Activated CD4-positive, alpha-beta T cell treated with anti-CD3 and anti-CD28 coated beads, Interleukin-2, amount 50 U/mL, for 4 hours (primary cell): ENCODE data around the gene CYP4B1.
"Not testable (repeated sequence)": the region's sequence is repeated elsewhere in the genome, so short reads cannot be mapped to it uniquely, and the experiment has no call there.

Source experiments
- DNase-seq, 2 experiments: peaks; one replicate each; pipeline ENCODE4 v3.0.0-alpha.2; 2020

The CYP4B1 gene

DNA sequence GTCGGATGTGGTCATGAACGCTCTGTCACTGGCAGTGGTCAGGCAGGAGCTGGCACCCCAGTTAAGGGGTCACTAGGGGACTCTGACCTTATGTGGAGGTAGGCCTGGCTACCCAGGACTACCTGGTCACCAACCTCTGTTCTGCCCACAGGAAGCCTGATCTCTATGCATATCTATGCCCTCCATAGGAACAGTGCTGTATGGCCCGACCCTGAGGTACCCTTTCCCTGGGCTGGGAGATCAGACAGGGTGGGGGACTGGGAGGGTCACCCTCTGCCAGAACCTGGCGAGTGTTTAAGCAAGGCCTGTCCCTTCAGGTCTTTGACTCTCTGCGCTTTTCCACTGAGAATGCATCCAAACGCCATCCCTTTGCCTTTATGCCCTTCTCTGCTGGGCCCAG is 19.0 kb downstream of the CYP4B1 start:
- no peak for DNase-seq

DNA sequence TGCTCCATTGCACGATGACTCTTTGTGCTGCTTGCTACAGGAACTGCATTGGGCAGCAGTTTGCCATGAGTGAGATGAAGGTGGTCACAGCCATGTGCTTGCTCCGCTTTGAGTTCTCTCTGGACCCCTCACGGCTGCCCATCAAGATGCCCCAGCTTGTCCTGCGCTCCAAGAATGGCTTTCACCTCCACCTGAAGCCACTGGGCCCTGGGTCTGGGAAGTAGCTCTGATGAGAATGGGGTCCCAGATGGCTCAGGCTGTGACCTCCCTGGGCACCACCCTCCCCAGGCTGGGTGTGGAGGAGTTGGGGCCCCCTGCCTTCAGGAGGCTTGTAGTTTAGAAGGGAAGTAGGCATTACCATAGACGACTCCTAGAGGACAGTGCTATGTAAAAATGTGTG is 19.7 kb downstream of the CYP4B1 start:
- DNase-seq, result no peak

DNA sequence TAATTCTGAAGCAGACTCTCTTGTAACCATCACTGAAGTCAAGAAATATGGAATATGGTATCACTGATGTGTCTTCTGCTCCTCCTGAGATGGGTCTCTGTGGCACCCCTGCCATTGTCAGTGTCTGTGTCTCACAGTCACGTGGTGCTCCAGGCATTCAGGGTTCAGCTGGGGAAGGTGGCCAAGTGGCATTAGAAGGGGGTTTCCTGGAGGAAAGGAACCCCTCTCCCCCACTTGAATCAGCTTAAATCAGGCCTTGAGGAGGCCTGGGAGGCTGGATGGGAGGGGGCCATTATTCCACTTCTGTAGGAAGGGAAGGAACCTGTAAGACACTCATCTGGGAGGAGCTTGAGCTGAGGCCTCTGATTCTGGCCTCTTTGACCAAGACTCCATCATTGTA is 20.5 kb downstream of the CYP4B1 start:
- DNase-seq, result no peak

DNA sequence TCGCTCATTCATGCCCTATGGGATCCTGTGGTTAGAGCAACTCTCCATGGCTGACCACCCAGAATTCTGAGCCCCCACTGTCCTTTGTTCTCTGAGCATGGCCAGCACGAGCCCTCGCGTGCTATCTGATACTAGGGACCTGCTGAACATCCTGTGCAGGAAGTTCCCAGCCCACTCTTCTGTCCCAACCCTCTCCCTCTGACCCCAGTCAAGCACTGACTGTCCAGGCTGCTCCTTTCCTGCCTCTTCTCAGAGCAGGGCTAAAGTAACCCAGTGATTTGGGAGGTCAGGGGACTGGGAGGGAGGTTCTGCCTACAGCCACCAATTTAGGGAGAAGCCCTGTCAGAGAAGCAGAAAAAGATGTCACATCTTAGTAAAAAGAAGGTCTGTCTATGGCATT is 21.2 kb downstream of the CYP4B1 start:
- no peak for DNase-seq

DNA sequence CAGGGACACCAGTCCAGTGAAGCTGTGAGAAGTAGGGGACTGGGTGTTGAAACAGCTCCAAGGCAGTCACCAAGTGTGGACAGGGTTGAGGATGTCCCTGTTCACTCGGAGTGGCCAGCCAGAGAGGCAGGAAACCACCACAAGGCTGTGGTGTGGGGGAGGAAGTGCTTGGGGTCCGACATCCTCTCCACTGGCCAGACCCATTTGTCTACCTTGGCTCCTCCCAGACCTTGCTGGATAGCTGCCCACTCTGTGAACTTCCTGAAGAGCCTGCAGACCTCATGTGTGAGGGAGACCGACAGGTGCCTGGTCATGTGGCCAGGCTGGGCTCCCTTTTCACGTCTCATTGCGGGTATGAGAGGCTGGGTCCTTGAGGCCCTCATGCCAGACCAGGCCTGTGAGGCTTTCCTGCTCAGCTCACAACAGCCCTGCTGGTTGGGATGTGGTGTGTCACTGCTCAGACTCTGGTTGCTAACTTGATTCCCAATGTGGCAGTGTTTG is 21.8 kb downstream of the CYP4B1 start:
- no peak for DNase-seq

DNA sequence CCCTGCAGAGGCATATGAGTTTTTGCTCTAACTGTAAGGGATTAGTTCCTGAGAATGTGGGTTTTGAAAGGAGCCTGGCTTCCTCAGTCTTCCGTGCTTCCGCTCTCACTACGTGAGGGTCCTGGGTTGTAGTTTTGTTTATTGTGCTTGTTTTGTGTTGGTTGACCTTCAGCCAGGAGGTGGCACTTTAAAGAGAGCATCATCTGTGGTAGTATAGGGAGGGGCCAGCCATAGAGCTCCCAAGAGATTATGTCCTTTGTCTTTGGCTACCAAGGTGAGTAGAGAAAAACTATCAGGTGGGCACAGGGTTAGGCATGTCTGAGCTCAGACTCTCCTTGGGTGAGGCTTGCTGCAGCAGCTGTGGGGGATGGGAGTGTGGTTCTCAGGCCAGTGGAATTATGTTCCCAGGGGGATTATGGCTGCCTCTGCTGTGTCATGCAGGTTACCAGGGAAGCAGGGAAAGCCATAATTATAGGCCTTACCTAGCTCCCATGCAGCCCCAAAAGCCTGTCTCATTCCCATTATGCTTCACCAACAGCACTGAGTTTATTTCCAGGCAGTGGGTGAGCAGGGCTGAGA is 23.5 kb downstream of the CYP4B1 start:
- DNase-seq, result no peak

DNA sequence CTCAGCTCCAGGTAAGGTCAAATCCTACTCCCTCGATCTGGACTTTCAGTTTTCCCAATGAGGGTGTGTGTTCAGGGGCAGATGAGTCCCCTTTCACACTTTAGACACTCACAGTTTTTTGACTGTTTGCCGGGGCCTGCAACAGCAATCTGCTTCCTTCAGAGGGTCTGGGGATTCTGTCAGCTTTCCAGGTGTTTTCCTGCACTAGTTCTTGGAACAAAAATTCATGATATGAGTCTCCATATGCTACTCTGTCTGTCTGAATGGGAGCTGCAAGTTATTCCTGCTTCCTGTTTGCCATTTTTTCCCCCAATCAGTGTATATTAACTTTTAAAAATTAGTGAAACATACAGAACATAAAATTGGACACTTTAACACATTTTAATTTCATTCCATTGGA is 24.3 kb downstream of the CYP4B1 start:
- no peak for DNase-seq

DNA sequence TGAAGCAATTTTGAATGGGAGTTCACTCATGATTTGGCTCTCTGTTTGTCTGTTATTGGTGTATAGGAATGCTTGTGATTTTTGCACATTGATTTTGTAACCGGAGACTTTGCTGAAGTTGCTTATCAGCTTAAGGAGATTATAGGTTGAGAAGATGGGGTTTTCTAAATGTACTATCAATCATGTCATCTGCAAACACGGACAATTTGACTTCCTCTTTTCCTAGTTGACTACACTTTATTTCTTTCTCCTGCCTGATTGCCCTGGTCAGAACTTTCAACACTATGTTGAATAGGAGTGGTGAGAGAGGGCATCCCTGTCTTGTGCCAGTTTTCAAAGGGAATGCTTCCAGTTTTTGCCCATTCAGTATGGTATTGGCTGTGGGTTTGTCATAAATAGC is 28.0 kb downstream of the CYP4B1 start:
- DNase-seq, result not testable (repeated sequence)

DNA sequence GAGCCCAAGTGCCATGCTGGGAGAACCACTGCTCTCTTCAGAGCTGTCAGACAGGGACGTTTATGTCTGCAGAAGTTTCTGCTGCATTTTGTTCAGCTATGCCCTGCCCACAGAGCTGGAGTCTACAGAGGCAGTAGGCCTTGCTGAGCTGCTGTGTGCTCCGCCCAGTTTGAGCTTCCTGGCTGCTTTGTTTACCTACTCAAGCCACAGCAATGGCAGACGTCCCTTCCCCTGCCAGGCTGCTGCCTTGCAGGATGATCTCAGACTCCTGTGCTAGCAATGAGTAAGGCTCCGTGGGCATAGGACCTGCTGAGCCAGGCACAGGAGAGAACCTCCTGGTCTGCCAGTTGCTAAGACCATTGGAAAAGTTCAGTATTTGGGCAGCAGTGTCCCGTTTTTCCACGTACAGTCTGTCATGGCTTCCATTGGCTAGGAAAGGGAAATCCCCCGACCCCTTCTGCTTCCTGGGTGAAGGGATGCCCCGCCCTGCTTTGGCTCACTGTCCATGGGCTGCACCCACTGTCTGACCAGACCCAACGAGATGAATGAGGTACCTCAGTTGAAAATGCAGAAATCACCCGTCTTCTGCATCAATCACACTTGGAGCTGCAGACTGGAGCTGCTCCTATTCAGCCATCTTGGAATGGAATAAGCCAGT is 31.9 kb downstream of the CYP4B1 start:
- DNase-seq, result no peak

DNA sequence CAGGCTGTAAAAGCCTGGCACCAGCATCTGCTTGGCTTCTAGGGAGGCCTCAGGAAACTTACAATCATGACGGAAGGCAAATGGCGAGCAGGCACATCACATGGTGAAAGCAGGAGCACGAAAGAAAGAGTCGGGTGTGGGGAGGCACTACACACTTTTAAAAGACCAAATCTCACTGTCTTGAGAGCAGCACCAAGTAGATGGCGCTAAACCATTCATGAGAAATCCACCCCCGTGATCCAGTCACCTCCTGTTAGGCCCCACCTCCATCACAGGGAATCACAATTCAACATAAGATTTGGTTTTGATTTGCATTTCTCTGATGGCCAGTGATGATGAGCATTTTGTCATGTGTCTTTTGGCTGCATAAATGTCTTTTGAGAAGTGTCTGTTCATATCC is 36.6 kb downstream of the CYP4B1 start:
- DNase-seq, result not testable (repeated sequence)

DNA sequence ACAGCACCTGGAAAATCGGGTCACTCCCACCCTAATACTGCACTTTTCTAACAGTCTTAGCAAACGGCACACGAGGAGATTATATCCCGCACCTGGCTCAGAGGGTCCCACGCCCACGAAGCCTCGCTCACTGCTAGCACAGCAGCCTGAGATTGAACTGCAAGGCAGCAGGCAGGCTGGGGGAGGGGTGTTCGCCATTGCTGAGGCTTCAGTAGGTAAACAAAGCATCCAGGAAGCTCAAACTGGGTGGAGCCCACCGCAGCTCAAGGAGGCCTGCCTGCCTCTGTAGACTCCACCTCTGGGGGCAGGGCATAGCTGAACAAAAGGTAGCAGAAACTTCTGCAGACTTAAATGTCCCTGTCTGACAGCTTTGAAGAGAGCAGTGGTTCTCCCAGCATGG is 47.5 kb downstream of the CYP4B1 start:
- not testable (repeated sequence) for DNase-seq

DNA sequence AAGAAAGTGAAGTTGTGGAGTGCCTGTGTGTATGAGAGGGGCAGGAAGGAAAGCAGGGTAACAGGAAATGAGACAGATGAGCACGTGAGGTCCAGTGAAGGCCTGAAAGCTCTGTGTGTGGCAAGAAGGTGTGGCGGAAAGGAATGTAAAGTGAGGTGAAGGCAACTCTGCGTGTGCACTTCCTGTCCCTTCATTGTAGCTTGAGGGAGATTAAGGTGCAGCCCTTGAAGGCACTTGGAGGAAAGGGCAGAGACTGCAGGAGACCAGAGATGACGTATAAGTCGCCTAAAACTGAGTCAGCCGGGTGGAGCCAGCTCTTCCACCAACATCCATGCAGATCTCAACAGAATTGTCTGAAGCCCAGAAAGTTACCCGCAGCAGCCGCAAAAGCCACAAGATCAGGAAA is 58.8 kb downstream of the CYP4B1 start:
- not testable (repeated sequence) for DNase-seq

DNA sequence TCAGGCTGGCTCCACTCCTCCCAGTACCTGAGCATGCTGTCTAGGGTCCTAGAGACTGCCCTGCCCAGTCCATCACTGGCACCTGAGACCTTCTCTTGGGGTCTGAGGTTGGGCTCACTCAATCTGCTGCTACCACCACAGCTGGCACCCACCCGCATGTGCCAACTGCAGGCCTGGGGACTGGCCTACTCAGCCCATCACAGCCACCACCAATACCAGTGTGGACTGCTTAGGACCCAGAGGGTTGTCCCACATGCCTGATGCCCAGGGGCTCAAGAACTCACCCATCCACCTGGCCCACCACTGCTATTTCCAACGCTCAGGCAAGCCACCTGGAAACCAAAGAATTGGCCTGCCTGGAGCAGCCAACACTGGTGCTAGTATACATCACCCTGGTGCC is 63.5 kb downstream of the CYP4B1 start:
- DNase-seq, result no peak
